HepG2 (cell line): ENCODE results near the gene TP63. TPM values are rescaled to one million over a fixed set of nuclear protein-coding genes. Genes with fewer than 3 reads are reported as not detected.

ENCODE experiments used
- AHR ChIP-seq: IDR thresholded peaks from 2 replicates; pipeline ENCODE4 v1.6.1; 2018; ENCODE audit warnings: missing genetic modification reagents, missing compliant biosample characterization
- ETV6 ChIP-seq: sonication (generic); formaldehyde crosslinking; conservative IDR thresholded peaks from 2 replicates; pipeline ENCODE4 v1.4.0; 2020; ENCODE audit warnings: missing genetic modification reagents
- FOXK2 ChIP-seq: fragments of 450-650 bp; IDR thresholded peaks from 2 replicates; pipeline ENCODE4 v1.6.1; 2016
- RFXAP ChIP-seq: sonication (generic); formaldehyde crosslinking; IDR thresholded peaks from 2 replicates; pipeline ENCODE4 v1.4.0; 2020; ENCODE audit warnings: missing genetic modification reagents, borderline replicate concordance
- TEAD3 ChIP-seq: optimal IDR thresholded peaks from 2 replicates; pipeline ENCODE3; 2016; ENCODE audit warnings: borderline replicate concordance
- ZNF18 ChIP-seq: sonication (generic); formaldehyde crosslinking; IDR thresholded peaks from 2 replicates; pipeline ENCODE4 v1.8.0; 2022; ENCODE audit warnings: mild to moderate bottlenecking, missing genetic modification reagents; ENCODE audit not compliant: insufficient replicate concordance
- ZNF275 ChIP-seq: sonication (generic); formaldehyde crosslinking; IDR thresholded peaks from 2 replicates; pipeline ENCODE4 v1.8.0; 2022; ENCODE audit warnings: missing genetic modification reagents, mild to moderate bottlenecking, inconsistent platforms, borderline replicate concordance
- ZNF577 ChIP-seq: sonication (generic); formaldehyde crosslinking; IDR thresholded peaks from 2 replicates; pipeline ENCODE4 v1.4.0; 2020; ENCODE audit warnings: mild to moderate bottlenecking, low read depth, missing genetic modification reagents, borderline replicate concordance
- ZNF749 ChIP-seq: sonication (generic); formaldehyde crosslinking; IDR thresholded peaks from 2 replicates; pipeline ENCODE4 v1.8.0; 2022; ENCODE audit warnings: mild to moderate bottlenecking, missing genetic modification reagents, moderate library complexity, borderline replicate concordance
- polyA plus RNA-seq, 8 experiments: library from polyadenylated mRNA; depleted of rRNA in 3 of 8; stranded (reverse) in 7 of 8; unstranded in 1 of 8; fragments of >200 nt; fragmentation: Illumina TruSeq in 4 of 8; extraction: Trizol in 4 of 8; gene quantifications; 2 replicates each; pipeline versions ENCODE4 v1.2.1 to v1.2.3, GENCODE V29; 2011 to 2016; ENCODE audit warnings: low read depth in 4 of 8, missing spikeins in 1 of 8, mixed read lengths in 1 of 8; ENCODE audit not compliant: insufficient read depth in 1 of 8
- total RNA-seq, 5 experiments: library from RNA; depleted of rRNA; stranded (reverse); fragments of >200 nt; fragmentation: Illumina TruSeq; extraction: Trizol; gene quantifications; 2 replicates each; pipeline ENCODE4 v1.2.3, GENCODE V29; 2016; ENCODE audit warnings: low read depth in 1 of 5

Gene TP63
- total and polyA plus RNA-seq, 2 of the 13 experiments (the other 11 are each of a cell fraction or from before 2014, with no cell fraction given): not detected

GRCh38 chr3:189841473-189842205, 210.4 kb downstream of the TP63 start (continued):
- TF ChIP-seq ZNF275 (CRISPR knock-in tag) (no peak), ETV6 (no peak), FOXK2 (no peak), ZNF577 (CRISPR knock-in tag) (no peak), ZNF18 (no peak), ZNF749 (CRISPR knock-in tag) (no peak), TEAD3 (CRISPR knock-in tag) (no peak), AHR (CRISPR knock-in tag) (no peak), RFXAP (CRISPR knock-in tag) (no peak)
- TF ChIP-seq, all 625 proteins: peak for 0
